Lung (tissue), 12 donors: ENCODE data around the gene TRABD. TPM values are rescaled to one million over a fixed set of nuclear protein-coding genes. Genes with fewer than 3 reads are reported as not detected.

Source experiments
- ATAC-seq: fragments of 200-7000 bp; cut with Tn5 transposase; one replicate; pipeline ENCODE4 v1.9.1; 2020; ENCODE audit warnings: moderate number of reproducible peaks; ENCODE audit not compliant: insufficient read depth, low FRiP score
- DNase-seq, 3 donors: peaks; one replicate each; pipeline ENCODE4 v3.0.0-alpha.2; 2013 to 2017
- H3K27ac ChIP-seq, 2 donors: one replicate each; pipeline ENCODE4 v1.5.1; 2013; ENCODE audit warnings: mild to moderate bottlenecking in 2 of 2, moderate library complexity in 2 of 2, control low read depth in 1 of 2, inconsistent platforms in 1 of 2, low read depth in 1 of 2, low read length in 1 of 2
- H3K27me3 ChIP-seq, 3 donors: one replicate each; pipeline ENCODE4 v1.5.1; 2013; ENCODE audit warnings: low read length in 2 of 3; ENCODE audit not compliant: control insufficient read depth in 3 of 3, insufficient read depth in 3 of 3
- H3K36me3 ChIP-seq, 4 donors: one replicate each; pipeline ENCODE4 v1.5.1; 2013; ENCODE audit warnings: low read length in 4 of 4, mild to moderate bottlenecking in 1 of 4, moderate library complexity in 1 of 4; ENCODE audit not compliant: control insufficient read depth in 4 of 4, insufficient read depth in 4 of 4
- H3K4me1 ChIP-seq, 5 donors: one replicate each; pipeline ENCODE4 v1.5.1; 2013; ENCODE audit warnings: low read length in 5 of 5, mild to moderate bottlenecking in 2 of 5, moderate library complexity in 1 of 5; ENCODE audit not compliant: control insufficient read depth in 5 of 5, insufficient read depth in 5 of 5
- H3K4me3 ChIP-seq: one replicate; pipeline ENCODE4 v1.5.1; 2013; ENCODE audit warnings: mild to moderate bottlenecking, control low read depth, moderate library complexity
- H3K9ac ChIP-seq, 2 donors: one replicate each; pipeline ENCODE4 v1.5.1; 2013; ENCODE audit warnings: low read length in 2 of 2, control low read depth in 1 of 2; ENCODE audit not compliant: insufficient read depth in 1 of 2
- H3K9me3 ChIP-seq, 4 donors: one replicate each; pipeline ENCODE4 v1.5.1; 2013; ENCODE audit warnings: low read length in 3 of 4, mild to moderate bottlenecking in 1 of 4, moderate library complexity in 1 of 4; ENCODE audit not compliant: control insufficient read depth in 4 of 4, insufficient read depth in 3 of 4
- WGBS, 2 donors: extraction: QIAGEN DNeasy Blood & Tissue Kit; methylation state at CpG; one replicate each; pipeline ENCODE4 v1.1.7; 2013; 5-methylcytosine and 5-hydroxymethylcytosine counted together
- polyA plus RNA-seq, 2 donors: library from polyadenylated mRNA; stranded (reverse); fragments of 200-250 nt; gene quantifications; one replicate each; pipeline ENCODE4 v1.2.1, GENCODE V29; 2013
- total RNA-seq, 2 donors: library from RNA; depleted of rRNA in 1 of 2; stranded (reverse); fragments of >200 nt in 1 of 2; gene quantifications; one replicate each; pipeline ENCODE4 v1.2.1, GENCODE V29; 2014 to 2021
- TF ChIP-seq, protein P1 (sequence below): IDR thresholded peaks from 2 replicates; pipeline ENCODE4 v1.5.1; 2012; ENCODE audit warnings: mild to moderate bottlenecking; ENCODE audit errors: control extremely low read depth, extremely low read depth
- donor health status: control.
- donor health status: control.
- donor health status: Bipolar disorder and iron deficiency.
- donor health status: healthy.
- donor health status: DM: yes; HTN: yes; CAD: no.

Gene TRABD
- total and polyA plus RNA-seq, 4 donors = 16.2 to 72.7 (median 62.2) TPM

DNA sequence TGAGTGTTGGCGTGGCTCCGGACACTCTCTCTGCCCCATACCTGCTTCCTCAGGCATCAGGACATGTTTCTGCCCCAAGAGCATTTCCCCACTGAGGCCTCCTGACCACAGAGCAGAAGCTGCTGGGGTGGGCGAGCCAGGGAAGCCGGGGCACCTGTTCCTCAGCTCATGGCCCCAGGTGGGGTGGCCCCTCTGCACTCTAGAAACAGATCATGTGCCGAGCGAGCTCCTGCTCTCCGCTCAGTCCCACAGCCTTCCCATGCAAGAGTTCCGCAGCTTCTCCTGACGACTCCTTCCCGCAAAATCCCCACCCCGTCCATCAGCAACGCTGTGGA lies 37.6 kb upstream of the TRABD start:
- WGBS, 2 donors = 63 to 86% methylated on average over 12 of the region's 12 CpGs
- TF ChIP-seq, protein P1, sequence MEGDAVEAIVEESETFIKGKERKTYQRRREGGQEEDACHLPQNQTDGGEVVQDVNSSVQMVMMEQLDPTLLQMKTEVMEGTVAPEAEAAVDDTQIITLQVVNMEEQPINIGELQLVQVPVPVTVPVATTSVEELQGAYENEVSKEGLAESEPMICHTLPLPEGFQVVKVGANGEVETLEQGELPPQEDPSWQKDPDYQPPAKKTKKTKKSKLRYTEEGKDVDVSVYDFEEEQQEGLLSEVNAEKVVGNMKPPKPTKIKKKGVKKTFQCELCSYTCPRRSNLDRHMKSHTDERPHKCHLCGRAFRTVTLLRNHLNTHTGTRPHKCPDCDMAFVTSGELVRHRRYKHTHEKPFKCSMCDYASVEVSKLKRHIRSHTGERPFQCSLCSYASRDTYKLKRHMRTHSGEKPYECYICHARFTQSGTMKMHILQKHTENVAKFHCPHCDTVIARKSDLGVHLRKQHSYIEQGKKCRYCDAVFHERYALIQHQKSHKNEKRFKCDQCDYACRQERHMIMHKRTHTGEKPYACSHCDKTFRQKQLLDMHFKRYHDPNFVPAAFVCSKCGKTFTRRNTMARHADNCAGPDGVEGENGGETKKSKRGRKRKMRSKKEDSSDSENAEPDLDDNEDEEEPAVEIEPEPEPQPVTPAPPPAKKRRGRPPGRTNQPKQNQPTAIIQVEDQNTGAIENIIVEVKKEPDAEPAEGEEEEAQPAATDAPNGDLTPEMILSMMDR = no peak
- H3K9ac ChIP-seq = no peak overlapping the region
- H3K4me1 ChIP-seq = peaks cover 0 to 17% (median 2%) of the 10 kb centered on the region in 5 donors
- no peak overlapping the region for H3K27ac ChIP-seq
- no peaks in the 10 kb centered on the region for H3K36me3 ChIP-seq
- no peak overlapping the region for H3K4me3 ChIP-seq
- DNase-seq (no peak), ATAC-seq (no peak)
- H3K27me3 ChIP-seq = no peaks in the 10 kb centered on the region
- no peaks in the 10 kb centered on the region for H3K9me3 ChIP-seq

DNA sequence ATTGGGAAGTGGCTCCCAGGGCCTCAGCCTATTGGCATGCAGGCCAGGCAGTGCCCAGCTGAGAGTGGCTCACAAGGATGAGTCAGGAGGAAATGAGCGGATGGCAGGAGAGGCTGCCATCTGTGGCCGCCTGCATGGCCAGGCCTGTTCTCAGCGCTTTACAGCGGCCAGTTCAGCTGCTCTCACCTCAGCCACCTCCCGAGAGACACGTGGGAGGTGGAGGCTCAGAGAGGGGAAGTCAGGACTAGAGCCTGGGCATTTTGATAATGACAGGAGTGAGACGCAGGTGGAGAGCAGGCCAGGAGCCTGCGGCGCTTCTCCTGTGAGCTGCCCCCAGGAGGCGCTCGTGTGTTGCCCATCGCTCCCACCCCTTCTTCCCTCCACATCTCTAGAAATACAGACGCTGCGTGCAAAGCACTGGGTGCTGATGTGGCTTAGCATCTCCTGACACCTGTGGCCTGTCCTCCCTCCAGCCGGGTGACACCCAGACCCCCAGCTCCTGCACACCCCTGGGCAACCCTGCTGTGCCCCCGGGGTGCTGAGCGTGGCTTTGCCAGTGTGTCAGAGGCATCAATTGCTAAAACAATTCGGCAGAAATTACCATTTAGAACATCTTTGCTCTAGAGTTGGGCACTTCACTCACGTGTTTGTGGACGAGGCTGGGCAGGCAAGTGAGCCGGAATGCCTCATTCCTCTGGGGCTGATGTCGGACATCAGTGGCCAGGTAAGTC lies 36.6 kb upstream of the TRABD start:
- Histone ChIP-seq H3K27ac (no peak overlapping the region), H3K27me3 (no peaks in the 10 kb centered on the region), H3K9ac (no peak overlapping the region), H3K4me3 (no peak overlapping the region), H3K4me1 (peaks cover 0 to 16% (median 0%) of the 10 kb centered on the region in 5 donors), H3K9me3 (no peaks in the 10 kb centered on the region), H3K36me3 (no peaks in the 10 kb centered on the region)
- 27 to 34% methylated on average over 22 of the region's 22 CpGs for WGBS, 2 donors
- DNase-seq (peak in 2 of 3 donors; percentile 33 to 40), ATAC-seq (peak; percentile 76)
- TF ChIP-seq, protein P1 = peak; percentile 65

DNA sequence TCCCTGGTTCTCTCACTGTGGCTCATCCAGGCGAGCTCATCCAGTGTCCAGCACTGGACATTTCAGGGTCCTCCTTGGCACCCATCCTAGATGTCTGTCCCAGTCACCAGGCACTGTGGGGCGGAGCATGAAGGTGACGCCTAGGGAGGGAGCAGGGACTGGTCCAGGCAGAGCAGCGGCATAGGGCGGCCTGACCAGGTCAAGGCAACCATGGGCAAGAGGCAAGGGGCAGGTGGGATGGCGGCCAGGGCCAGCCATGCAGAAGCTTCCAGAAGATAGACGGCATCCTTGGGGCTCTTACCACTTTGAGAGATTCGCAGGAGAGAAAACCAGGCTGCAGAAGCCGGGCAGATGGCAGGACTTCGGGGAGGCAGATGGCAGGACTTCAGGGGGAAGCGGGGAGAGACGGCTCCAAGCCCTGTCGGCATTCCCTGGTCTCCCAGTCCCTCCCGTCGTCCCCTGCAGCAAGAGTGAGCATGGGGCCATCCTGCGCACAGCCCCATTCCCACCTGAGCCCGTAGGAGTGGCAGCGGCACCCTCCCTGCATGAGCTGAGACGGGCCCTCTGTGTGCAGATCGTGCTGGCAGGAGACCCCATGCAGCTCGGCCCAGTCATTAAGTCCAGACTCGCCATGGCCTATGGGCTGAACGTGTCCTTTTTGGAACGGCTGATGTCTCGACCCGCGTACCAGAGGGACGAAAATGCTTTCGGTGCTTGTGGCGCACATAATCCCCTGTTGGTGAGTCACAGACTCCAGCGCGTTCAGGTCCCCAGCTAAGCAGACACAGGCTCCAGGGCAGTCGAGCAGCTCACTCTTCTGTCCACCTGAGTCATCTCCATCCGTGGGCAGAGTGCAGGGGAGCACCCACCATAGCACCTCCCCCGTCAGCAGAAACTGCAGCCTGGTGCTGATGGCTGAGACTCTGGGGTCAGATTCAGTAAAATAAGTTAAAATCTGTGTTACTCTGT lies 35.3 kb upstream of the TRABD start:
- ATAC-seq (no peak), DNase-seq (no peak)
- Histone ChIP-seq H3K9me3 (no peaks in the 10 kb centered on the region), H3K27ac (no peak overlapping the region), H3K9ac (no peak overlapping the region), H3K27me3 (no peaks in the 10 kb centered on the region), H3K4me3 (no peak overlapping the region), H3K36me3 (no peaks in the 10 kb centered on the region), H3K4me1 (peaks cover 0 to 15% (median 0%) of the 10 kb centered on the region in 5 donors)
- TF ChIP-seq, protein P1 = no peak
- 89 to 93% methylated on average over 35 of the region's 35 CpGs for WGBS, 2 donors
